Sigmoid colon (tissue), 4 donors: ENCODE results near the gene RPL4.

Experiments used
- EP300 ChIP-seq, 4 donors: sonication (generic); formaldehyde crosslinking; IDR thresholded peaks; one replicate each; pipeline ENCODE4 v1.6.1; 2017; ENCODE audit warnings: antibody characterized with exemption in 4 of 4
- POLR2A ChIP-seq, 2 donors: fragments of 450-650 bp; IDR thresholded peaks; one replicate each; pipeline ENCODE4 v1.6.1; 2016; ENCODE audit warnings: antibody characterized with exemption in 2 of 2, mild to moderate bottlenecking in 2 of 2, moderate library complexity in 2 of 2
- POLR2AphosphoS5 ChIP-seq, 4 donors: sonication (generic); formaldehyde crosslinking; IDR thresholded peaks; one replicate each; pipeline ENCODE4 v1.6.1; 2017; ENCODE audit warnings: antibody characterized with exemption in 4 of 4
- TF ChIP-seq, protein P1 (sequence below), 4 experiments: fragments of 450-650 bp in 3 of 4; fragments of 200-600 bp in 1 of 4; IDR thresholded peaks; one replicate each; pipeline ENCODE4 v1.5.1; 2016 to 2019; ENCODE audit warnings: antibody characterized with exemption in 4 of 4, mild to moderate bottlenecking in 3 of 4, moderate library complexity in 2 of 4

DNA sequence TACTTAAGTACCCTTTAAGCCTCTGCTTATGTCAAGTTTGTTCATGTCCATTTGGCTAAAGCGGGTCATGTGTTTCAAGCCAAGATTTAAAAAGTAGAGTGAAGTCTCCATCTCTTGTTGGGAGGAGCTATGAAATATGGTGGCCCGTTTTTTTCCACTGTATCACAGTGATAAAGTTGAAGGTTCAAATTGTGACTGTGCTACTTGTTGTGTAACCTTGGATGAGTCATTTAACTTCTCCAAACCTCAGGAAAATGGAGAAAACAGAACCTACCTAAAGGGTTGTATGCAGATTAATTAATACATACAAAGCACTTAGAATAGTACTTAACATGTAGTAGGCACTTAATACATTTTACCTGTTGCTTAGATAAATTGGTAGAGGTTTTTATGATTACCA lies 50.5 kb downstream of the RPL4 start:
- TF ChIP-seq, protein P1, sequence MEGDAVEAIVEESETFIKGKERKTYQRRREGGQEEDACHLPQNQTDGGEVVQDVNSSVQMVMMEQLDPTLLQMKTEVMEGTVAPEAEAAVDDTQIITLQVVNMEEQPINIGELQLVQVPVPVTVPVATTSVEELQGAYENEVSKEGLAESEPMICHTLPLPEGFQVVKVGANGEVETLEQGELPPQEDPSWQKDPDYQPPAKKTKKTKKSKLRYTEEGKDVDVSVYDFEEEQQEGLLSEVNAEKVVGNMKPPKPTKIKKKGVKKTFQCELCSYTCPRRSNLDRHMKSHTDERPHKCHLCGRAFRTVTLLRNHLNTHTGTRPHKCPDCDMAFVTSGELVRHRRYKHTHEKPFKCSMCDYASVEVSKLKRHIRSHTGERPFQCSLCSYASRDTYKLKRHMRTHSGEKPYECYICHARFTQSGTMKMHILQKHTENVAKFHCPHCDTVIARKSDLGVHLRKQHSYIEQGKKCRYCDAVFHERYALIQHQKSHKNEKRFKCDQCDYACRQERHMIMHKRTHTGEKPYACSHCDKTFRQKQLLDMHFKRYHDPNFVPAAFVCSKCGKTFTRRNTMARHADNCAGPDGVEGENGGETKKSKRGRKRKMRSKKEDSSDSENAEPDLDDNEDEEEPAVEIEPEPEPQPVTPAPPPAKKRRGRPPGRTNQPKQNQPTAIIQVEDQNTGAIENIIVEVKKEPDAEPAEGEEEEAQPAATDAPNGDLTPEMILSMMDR (IDR thresholded peaks at IDR 0.05), result no peak
- TF ChIP-seq EP300 (IDR thresholded peaks at IDR 0.05) (no peak), POLR2AphosphoS5 (IDR thresholded peaks at IDR 0.05) (no peak), POLR2A (IDR thresholded peaks at IDR 0.05) (no peak)
